ENCODE data around the gene KDM4B.

KDM4B gene

GRCh38 chr19:5037936-5038335 is 69.0 kb downstream of the KDM4B start:
- H3K4me3 ChIP-seq (replicated peaks in 1 of 2; ENCODE audit: low read depth in 2 of 2, low read length in 2 of 2), result no peak overlapping the region
- DNase-seq (ENCODE audit: low read depth in 2 of 2), result no peak
- no peak for TF ChIP-seq CTCF (IDR thresholded peaks at IDR 0.05; ENCODE audit: low read depth, low read length)

- no peak overlapping the region for H3K4me3 ChIP-seq (replicated peaks in 1 of 2; ENCODE audit: low read depth in 2 of 2, low read length in 2 of 2)
- peak; percentile 63 for TF ChIP-seq CTCF (IDR thresholded peaks at IDR 0.05; ENCODE audit: low read depth, low read length)
- peak; percentile 38 to 41 for DNase-seq (ENCODE audit: low read depth in 2 of 2)
These were observed 69.8 kb downstream of the KDM4B start for GRCh38 chr19:5038631-5039271.

- H3K4me3 ChIP-seq (replicated peaks in 1 of 2; ENCODE audit: low read depth in 2 of 2, low read length in 2 of 2), result no peak overlapping the region
- DNase-seq (ENCODE audit: low read depth in 2 of 2), result no peak
- no peak for TF ChIP-seq CTCF (IDR thresholded peaks at IDR 0.05; ENCODE audit: low read depth, low read length)
These were observed 71.0 kb downstream of the KDM4B start for GRCh38 chr19:5039642-5040543.

GRCh38 chr19:5040544-5041167 is 71.7 kb downstream of the KDM4B start:
- no peak overlapping the region for H3K4me3 ChIP-seq (replicated peaks in 1 of 2; ENCODE audit: low read depth in 2 of 2, low read length in 2 of 2)
- no peak for DNase-seq (ENCODE audit: low read depth in 2 of 2)
- TF ChIP-seq CTCF (IDR thresholded peaks at IDR 0.05; ENCODE audit: low read depth, low read length), result no peak

GRCh38 chr19:5041168-5041912 is 72.4 kb downstream of the KDM4B start:
- no peak for DNase-seq (ENCODE audit: low read depth in 2 of 2)
- no peak overlapping the region for H3K4me3 ChIP-seq (replicated peaks in 1 of 2; ENCODE audit: low read depth in 2 of 2, low read length in 2 of 2)

More at GRCh38 chr19:5041168-5041912, 72.4 kb downstream of the KDM4B start:
- no peak for TF ChIP-seq CTCF (IDR thresholded peaks at IDR 0.05; ENCODE audit: low read depth, low read length)

All from cardiac fibroblast (primary cell).